ENCODE data around the gene ESYT3.

DNA sequence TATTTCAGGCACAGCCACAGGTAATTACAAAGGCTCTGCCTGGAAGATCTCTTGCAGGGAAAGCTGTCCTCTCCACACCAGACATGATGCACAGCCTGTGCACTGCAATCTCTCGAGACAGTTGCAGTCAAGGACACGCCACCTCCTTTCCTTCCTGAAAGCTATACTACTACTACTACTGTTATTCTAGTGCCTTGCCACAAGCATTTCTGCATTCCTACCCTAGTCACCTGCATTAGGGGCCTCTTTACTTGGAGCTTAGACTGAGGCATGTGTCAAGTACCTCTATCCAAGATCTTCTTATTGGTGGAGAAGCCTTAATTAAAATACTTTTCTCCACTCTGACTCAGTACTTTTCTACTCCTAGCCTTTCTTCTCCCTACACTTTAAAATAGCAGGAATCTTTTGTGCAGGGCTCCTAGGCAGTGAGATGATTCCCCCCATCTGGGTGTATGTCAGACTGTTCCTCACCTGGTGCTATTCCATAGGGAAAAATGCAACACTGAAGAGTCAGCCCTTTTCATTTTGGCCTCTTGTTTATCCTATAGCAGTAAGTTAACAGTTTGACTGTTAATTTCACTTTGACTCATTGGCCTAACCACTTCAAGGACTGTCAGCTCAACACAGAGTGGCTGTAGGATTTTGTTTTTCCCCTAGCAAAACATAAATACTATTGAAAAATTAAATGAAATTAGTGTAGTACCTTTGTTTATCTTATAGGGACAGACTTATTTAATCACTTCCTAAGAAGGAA, 78.9 kb downstream of the ESYT3 start:
- TF ChIP-seq, protein P1, sequence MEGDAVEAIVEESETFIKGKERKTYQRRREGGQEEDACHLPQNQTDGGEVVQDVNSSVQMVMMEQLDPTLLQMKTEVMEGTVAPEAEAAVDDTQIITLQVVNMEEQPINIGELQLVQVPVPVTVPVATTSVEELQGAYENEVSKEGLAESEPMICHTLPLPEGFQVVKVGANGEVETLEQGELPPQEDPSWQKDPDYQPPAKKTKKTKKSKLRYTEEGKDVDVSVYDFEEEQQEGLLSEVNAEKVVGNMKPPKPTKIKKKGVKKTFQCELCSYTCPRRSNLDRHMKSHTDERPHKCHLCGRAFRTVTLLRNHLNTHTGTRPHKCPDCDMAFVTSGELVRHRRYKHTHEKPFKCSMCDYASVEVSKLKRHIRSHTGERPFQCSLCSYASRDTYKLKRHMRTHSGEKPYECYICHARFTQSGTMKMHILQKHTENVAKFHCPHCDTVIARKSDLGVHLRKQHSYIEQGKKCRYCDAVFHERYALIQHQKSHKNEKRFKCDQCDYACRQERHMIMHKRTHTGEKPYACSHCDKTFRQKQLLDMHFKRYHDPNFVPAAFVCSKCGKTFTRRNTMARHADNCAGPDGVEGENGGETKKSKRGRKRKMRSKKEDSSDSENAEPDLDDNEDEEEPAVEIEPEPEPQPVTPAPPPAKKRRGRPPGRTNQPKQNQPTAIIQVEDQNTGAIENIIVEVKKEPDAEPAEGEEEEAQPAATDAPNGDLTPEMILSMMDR (conservative IDR thresholded peaks at IDR 0.05 in 1 of 2, IDR thresholded peaks at IDR 0.05 in 1 of 2; ENCODE audit: low read depth in 1 of 2, low read length in 2 of 2): no peak
- no peak for TF ChIP-seq EZH2 (IDR thresholded peaks at IDR 0.05; ENCODE audit: low read length, missing control alignments)

All from fibroblast of lung (primary cell).